ENCODE data around the gene SOX12. TPM values are rescaled to one million over a fixed set of nuclear protein-coding genes. Genes with fewer than 3 reads are reported as not detected.

SOX12 gene
- total and polyA plus RNA-seq, 3 donors from 2014 or later = 13.4 to 23.8 (median 19.2) TPM

- TF ChIP-seq CTCF (IDR thresholded peaks at IDR 0.05) = no peak
- TF ChIP-seq POLR2A (IDR thresholded peaks at IDR 0.05) = no peak
- Histone ChIP-seq H3K9me3 (no peaks in the 10 kb centered on the region), H3K27me3 (no peaks in the 10 kb centered on the region), H3K27ac (peak within 1 kb of the TSS; percentile 98 to 100), H3K36me3 (ENCODE audit: low read depth, missing control alignments) (no peaks in the 10 kb centered on the region), H3K4me1 (peaks cover 33% of the 10 kb centered on the region), H3K4me3 (peak within 1 kb of the TSS; percentile 89 to 90)
- intact Hi-C loops (cut with DNase I; ENCODE audit: low total_unique reads) = no loop called here
- DNase-seq = peak; percentile 87
- 0 to 1% methylated on average over 57 to 99 of the region's 99 CpGs for WGBS, 2 donors
These were observed 28.0 kb upstream of the SOX12 start, which contains the start of gene ZCCHC3 for GRCh38 chr20:297098-297924. Gene ZCCHC3, plus strand, starts transcription at chr20:297570. Its CDS starts 17 bp downstream, at chr20:297587.

GRCh38 chr20:297925-298775 is 27.2 kb upstream of the SOX12 start:
- Histone ChIP-seq H3K36me3 (ENCODE audit: low read depth, missing control alignments) (no peaks in the 10 kb centered on the region), H3K4me1 (peaks cover 33% of the 10 kb centered on the region), H3K27ac (peak overlapping the region; percentile 98 to 100), H3K27me3 (no peaks in the 10 kb centered on the region), H3K9me3 (no peaks in the 10 kb centered on the region), H3K4me3 (peak overlapping the region; percentile 89 to 90)
- intact Hi-C loops (cut with DNase I; ENCODE audit: low total_unique reads) = no loop called here
- DNase-seq = peak; percentile 60
- WGBS, 2 donors = 0% methylated on average over 9 to 75 of the region's 75 CpGs
- TF ChIP-seq CTCF (IDR thresholded peaks at IDR 0.05) (no peak), POLR2A (IDR thresholded peaks at IDR 0.05) (no peak)

GRCh38 chr20:298776-299391 is 26.5 kb upstream of the SOX12 start:
- DNase-seq = no peak
- WGBS, 2 donors = 2 to 3% methylated on average over 15 of the region's 15 CpGs
- intact Hi-C loops (cut with DNase I; ENCODE audit: low total_unique reads) = no loop called here

More at GRCh38 chr20:298776-299391, 26.5 kb upstream of the SOX12 start:
- Histone ChIP-seq H3K9me3 (no peaks in the 10 kb centered on the region), H3K27me3 (no peaks in the 10 kb centered on the region), H3K4me3 (peak overlapping the region; percentile 89 to 90), H3K27ac (peak overlapping the region; percentile 98 to 100), H3K36me3 (ENCODE audit: low read depth, missing control alignments) (no peaks in the 10 kb centered on the region), H3K4me1 (peaks cover 33% of the 10 kb centered on the region)
- TF ChIP-seq CTCF (IDR thresholded peaks at IDR 0.05) = no peak
- no peak for TF ChIP-seq POLR2A (IDR thresholded peaks at IDR 0.05)

All from testis (tissue), 3 donors.